HUDEP-2 (cell line): ENCODE data around the gene MAP1S.

ENCODE experiments used
- DNase-seq, 76 experiments: peaks; one replicate each; lab custom pipeline; 2025; ENCODE audit not compliant: unreplicated experiment in 76 of 76; lab: John Stamatoyannopoulos, UW

Gene MAP1S, protein sequence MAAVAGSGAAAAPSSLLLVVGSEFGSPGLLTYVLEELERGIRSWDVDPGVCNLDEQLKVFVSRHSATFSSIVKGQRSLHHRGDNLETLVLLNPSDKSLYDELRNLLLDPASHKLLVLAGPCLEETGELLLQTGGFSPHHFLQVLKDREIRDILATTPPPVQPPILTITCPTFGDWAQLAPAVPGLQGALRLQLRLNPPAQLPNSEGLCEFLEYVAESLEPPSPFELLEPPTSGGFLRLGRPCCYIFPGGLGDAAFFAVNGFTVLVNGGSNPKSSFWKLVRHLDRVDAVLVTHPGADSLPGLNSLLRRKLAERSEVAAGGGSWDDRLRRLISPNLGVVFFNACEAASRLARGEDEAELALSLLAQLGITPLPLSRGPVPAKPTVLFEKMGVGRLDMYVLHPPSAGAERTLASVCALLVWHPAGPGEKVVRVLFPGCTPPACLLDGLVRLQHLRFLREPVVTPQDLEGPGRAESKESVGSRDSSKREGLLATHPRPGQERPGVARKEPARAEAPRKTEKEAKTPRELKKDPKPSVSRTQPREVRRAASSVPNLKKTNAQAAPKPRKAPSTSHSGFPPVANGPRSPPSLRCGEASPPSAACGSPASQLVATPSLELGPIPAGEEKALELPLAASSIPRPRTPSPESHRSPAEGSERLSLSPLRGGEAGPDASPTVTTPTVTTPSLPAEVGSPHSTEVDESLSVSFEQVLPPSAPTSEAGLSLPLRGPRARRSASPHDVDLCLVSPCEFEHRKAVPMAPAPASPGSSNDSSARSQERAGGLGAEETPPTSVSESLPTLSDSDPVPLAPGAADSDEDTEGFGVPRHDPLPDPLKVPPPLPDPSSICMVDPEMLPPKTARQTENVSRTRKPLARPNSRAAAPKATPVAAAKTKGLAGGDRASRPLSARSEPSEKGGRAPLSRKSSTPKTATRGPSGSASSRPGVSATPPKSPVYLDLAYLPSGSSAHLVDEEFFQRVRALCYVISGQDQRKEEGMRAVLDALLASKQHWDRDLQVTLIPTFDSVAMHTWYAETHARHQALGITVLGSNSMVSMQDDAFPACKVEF

DNA sequence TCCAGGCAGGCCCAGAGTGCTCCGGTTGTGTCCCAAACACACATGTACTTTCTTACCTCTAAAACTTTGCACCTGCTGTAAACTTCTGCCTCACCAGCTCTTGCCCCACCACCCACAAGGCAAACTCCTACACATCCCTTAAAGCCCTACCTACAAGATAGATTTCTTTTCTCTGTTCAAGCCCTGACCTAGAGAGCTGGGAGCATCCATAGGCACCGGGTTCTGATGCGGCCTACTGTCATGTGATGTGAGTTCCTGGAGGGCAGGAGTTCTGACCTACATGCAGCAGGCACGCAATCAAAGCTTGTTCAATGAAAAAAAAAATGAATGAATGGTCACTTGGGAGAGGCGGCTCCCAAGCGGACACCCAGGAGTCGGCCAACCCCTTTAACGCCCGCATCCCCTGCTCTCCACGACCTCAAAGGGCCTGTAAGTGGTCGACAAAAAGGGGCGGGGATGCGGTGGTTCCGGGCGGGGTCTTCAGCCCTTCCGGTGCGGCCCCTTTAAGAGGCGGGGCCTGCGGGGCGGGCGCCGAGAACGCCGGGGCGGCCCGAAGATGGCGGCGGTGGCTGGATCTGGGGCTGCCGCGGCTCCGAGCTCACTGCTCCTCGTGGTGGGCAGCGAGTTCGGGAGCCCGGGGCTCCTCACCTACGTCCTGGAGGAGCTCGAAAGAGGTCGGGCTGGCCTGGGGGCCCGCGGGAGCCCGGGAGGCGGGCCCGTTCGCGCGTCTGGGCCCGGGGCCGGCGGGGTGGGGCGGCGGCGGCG lies at the start of gene MAP1S:
Gene MAP1S (plus strand): TSS at position 534 of the 765 bp plus-strand sequence. CDS start 23 bp downstream, at position 557.
- peak in 39 of 76 experiments; percentile 13 to 65 (median 37) for DNase-seq

DNA sequence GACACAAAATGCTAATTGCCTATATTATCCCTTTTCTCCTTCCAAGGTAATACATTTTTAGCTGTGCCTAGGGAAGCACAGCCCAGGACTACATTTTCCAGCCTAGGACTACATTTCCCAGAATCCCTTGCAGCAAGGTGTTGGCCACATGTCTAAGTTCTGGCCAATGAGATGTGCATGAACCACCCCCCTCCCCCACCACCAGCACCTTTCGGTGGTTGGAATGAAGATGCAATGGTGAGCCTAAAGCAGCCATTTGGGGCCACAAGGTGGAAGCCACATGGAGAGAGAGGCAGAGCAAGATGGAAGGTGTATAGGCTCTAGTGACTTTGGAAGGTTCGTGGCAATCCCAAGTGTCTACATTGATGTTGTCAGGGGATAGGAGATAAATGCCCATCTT lies 47.4 kb upstream of the MAP1S start:
- peak in 22 of 76 experiments; percentile 6 to 52 (median 26) for DNase-seq

DNA sequence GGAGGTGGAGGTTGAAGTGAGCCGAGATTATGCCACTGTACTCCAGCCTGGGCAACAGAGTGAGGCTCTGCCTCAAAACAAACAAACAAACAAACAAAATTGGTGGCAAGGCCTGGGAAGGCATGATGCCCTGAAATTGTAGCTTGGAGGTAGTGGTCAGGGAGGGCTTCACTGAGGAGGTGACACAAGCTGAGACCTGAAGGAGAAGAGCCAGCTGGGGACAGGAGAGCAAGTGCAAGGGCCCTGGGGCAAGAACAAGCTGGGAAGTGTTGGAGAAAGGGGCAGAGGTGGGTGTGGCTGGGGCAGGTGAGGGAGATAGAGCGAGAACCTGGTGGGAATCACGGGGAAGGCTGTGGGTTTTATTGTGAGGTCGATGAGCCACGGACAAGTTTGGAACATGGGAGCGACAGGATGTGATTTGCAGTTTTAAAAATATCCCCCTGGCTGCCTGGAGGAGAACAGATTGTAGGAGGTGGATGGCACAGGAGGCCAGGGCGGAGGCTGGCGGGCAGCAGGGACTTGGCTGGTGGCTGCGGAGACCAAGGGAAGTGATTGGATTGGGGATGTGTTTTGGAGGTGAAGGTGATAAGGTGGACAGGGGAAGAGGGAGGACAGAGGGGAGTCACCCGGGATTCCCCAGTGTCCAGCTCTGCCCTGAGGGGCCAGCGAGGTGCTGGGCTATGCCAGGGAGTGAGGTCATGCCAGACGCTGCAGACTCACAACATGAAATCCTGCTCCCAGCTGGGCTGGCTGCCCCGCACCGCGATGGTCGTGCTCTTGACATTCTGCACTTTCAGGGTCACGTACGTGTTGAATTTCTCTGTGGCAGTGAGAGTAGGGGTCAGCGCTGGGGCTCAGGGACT lies 45.1 kb upstream of the MAP1S start:
- no peak for DNase-seq

DNA sequence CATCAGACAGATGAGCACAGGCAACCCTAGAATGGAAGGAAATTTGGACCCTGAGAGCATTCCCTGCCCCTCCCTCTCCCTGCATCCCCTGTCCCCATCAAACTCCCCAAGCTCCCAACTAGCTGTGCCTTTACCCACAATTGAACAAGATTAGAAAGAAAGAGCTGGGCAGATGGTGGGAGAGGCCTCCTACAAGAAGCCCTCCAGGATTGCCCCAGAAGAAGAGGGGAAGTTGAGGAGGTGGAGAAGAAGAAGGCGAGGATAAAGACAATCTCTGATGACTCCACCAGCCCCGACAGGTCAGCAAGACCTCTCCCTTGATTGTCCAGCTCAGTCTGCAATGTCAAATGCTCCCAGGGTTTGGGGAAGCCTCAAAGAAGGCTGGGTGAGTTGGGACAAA lies 43.0 kb upstream of the MAP1S start:
- DNase-seq: no peak

DNA sequence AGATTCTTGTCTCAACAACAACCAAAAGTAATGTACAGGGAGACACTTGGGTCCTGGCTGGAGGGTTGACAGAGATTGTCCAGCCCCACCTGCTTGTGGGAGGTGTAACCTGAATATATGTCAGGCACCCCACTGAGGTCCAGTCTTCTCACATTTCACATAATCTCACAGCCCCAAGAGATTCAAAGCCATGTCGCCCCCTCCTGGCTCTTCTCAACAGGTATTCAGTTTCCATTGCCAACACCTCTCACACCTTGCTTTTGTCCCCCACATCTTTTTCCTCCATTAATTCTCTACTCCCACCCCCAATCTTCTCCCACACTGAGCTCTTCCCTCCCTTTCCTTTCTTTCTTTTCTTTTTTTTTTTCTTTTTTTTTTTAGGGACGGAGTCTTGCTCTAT lies 42.3 kb upstream of the MAP1S start:
- DNase-seq: no peak

DNA sequence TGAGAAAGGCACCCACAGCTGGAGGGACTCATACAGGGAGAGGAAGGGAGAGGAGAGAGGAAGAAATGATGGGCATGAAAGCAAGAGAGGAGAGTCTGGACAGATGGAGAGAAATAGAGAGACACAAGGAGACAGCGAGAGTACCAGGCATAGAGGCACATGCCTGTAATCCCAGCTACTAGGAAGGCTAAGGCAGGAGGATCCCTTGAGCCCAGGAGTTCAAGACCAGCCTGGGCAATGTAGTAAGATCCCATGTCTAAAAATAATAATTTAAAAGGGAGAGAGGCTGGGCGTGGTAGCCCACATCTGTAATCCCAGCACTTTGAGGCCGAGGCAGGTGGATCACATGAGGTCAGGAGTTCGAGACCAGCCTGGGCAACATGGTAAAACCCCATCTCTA lies 40.4 kb upstream of the MAP1S start:
- DNase-seq: no peak

DNA sequence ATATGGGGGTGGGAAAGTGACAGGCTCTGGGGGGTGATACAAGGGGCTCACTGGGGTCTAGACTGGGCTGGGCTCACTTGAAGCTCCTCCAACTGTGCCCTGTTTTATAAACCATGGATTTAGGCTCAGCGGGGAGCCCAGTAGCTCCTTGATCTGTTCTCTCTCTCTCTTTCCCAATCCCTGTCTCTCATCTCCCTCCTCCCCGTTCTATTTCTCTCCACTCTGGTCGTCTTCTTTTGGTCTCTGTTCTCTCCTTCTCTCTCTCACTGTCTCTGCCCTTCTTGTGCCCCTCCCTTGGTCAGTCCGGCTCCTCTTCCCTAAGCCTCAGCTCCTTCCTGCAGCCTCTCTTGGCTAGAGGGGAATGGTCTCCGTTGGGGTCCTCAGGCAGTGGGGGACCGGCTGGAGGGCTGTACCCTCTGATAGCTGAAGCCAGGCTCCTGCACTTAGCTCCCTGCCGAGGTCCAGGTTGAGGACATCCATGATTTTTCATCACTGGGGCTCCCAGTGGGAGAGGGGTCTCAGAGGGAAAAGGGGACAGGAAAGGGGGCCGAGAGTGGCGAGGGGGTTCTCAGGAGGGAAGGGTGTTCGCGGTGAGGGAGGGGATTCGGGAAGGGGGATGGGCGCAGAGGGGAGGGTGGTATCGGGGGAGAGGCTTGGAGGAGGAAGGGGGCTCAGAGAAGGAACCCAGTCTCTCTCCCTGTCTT lies 39.6 kb upstream of the MAP1S start:
- no peak for DNase-seq

DNA sequence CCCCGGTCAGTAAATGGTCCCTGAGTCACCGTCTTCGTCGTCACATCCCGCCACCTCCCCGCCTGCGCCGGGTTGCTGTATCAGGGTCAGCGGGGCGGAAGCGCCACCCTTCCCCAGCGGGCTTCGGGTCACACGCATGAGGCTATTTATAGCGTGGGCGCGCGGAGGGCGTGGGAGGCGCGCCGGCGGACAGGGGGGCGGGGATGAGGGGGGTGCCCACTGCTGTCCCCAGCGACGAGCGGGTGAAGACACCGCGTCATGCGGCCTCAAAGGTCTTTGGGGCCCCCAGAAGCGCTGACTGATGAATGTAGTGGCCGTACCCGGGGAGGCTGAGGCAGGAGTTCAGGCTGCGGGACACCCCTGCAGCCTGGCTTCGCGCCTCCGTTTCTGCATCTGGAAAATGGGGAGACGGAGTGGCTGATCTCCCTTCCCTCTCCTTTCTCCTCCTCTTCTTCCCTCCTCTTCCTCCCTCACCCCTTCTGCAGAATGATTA lies 39.0 kb upstream of the MAP1S start:
- DNase-seq: peak in 12 of 76 experiments; percentile 4 to 67 (median 12)

DNA sequence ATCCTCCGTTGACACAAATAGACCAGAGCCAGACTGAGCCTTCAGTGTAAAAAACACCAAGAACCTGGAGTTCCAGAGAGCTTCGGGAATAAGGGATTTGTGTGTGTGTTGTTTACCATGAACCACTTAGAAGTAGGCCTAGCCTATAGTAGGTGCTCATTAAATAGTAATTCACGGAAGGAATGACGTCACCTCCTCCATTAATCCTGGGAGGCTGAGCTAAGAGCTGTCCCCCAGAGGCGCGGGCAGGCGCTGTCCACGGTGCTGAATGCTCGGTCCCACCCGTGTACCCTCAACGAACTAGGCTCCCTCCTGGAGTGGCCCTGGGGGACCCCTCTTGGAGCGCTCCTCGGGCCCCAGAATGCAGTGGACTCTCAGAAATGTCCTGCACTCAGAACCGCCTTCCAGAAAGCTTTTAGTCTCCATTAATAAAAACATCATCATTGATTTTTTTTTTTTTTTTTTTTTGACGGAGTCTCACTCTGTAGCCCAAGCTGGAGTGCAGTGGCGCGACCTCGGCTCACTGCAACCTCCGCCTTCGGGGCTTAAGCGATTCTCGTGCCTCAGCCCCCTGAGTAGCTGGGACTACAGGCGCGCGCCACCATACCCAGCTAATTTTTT lies 37.7 kb upstream of the MAP1S start:
- DNase-seq: peak in 41 of 76 experiments; percentile 5 to 58 (median 21)

DNA sequence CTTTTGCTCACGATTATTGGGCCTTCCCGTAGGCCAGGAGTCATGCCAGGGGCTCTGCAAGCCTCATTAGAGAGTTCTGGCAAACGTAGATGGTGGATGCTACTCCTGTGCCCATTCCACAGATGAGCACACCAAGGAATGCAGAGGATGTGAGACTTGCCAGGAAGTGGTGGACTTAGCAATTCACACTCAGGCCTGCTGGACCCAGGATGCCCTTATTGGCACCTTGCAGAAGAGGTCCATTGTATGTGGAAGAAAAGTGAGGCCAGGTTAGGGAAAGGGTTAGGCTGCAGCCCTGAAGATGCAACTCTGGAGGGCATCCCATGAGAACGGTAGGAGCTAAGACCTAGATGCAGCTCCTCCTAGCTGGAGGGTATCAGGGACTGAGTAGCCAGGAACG lies 37.0 kb upstream of the MAP1S start:
- no peak for DNase-seq

DNA sequence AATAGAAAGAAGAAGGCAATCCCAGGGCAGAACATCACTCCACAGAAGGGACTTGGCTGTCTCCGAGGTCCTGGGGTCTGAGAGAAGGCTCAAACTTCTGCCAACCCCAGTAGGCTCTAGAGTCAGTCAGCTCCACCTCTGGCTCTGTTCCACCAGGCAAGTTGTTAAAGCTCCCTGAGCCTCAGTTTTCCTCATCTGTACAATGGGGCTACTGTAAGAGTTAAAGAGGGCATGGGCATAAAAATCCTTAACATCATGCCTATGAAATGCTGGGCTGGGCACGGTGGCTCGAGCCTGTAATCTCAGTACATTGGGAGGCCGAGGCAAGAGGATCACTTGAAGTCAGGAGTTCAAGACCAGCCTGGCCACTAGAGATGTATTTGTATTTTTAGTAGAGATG lies 36.2 kb upstream of the MAP1S start:
- DNase-seq: no peak

DNA sequence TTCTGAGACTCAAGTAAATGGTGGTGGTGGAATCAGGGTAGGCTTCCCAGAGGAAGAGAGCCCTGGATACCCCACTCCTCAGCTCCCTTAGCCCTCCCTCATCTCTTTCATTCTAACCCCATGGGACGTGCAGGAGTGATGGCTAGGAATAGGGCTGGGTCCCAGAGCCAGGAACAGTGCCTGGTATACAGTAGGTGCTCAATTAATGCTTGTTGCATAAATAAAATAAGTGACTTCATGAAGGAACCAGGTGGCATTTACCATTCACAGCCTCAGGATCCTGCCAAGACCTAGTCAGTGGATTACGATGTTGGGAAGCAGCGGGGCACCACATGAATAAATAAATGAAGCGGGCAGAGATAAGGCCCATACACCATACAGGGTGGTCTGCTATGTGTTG lies 35.0 kb upstream of the MAP1S start:
- no peak for DNase-seq

DNA sequence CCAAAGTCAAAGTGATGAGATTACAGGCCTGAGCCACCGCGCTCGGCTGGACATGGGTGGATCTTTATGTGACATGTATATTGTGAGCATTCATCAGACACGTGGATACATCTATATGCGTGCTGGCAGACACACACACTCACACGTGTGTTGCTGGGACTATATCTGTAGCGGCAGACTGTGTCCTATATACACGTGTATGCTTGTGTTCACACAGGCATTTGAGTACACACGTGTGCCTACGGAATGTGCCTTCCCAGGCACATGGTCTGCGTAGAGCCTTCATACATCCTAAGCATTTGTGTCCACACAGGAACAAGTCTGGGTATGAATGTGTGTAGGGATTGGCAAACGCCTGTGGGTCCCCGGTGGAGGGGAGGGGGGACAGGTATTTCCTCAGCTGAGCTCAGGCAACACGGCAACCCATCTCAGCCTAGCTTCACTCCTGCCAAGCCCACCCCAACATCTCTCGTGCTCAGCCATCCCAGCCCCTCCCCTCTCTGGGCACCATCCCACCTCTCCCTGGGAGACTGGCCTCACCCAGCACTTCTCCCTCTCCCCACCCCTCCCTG lies 33.7 kb upstream of the MAP1S start:
- DNase-seq: no peak

DNA sequence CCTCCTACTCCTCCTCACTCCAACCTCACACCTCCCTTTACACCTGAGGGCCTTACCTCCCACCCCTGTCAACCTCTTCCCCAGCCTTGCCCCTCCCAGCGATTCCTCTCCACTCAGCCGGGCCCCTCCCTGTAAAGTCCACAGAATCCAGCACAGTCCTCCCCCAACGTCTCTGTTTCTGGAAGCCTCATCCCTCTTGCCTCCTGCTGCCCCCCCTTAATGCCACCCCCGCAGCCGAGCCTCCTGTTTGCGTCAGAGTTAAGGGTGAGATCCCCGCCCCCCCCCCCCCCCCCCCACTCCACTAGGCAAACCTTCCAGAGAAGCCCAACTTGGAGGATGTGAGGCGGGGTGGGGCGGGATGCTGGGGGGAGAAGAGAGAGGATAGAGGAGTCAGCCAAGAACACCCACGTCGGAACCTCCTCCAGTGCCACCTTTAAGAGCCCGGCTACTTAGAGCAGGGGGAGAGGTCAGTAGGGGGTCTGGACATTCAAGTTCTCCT lies 33.2 kb upstream of the MAP1S start:
- no peak for DNase-seq

DNA sequence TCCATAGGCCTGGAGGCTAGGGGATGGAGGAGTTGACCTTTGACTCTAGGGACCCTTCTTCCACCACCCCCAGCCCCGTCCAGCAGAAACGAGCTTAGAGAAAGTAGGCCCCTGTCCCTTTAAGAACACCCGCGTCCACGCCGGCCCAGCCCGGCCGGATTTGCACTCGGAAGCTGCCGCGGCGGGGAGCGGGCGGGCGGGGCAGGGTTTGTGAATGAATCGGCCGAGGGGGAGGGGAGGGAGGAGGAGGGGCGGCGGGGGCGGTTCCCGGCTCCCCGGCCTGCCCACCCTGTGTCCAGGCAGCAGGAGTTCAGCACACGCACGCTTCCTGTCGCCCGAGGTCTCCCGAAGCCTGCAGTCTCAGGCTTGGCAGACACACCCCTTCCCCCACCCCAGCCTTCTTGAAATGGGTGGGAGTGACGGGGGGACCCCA lies 32.7 kb upstream of the MAP1S start:
- peak in 1 of 76 experiments; percentile 9 for DNase-seq

DNA sequence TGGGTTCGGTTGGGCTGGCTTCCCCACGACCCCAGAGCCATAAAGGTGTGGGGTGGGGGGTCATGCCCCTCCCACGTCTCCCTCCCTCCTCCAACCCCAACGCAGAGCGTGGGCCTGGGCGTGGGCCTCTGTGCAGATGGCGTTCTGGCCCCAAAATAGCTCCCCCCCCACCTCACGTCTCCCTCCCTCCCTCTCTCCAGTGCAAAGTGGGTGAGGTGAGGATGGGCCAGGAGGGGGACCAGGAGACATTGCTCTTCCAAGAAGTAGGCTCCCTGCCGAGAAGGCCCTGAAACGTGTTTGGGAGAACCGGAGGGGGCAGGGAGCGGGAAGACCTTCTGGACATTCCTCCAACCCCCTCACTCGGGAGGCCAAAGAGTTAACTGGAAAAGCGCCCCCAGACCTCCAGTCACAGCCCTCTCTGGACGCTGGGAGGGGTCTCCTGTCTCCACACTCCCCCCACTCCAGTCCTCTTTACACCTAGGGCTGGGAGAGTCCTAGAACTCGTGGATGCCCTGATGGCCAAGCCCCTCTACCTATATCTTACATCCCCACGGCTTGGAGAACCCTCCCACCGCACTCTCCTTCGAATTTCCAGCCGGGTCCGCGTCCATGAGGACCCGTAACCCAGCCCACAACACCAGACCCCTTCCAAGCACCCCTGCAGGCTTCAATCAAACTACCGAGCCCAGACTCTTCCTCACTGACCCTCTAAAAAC lies 32.0 kb upstream of the MAP1S start:
- DNase-seq: no peak
